Mucosa of descending colon (tissue), 3 donors: ENCODE data around the gene MYH6. TPM values are rescaled to one million over a fixed set of nuclear protein-coding genes. Genes with fewer than 3 reads are reported as not detected.

Experiments used
- ATAC-seq: fragments of 200-7000 bp; cut with Tn5 transposase; one replicate; pipeline ENCODE4 v1.9.1; 2020; ENCODE audit warnings: mild to moderate bottlenecking, moderate library complexity
- DNase-seq, 3 donors: peaks; one replicate each; pipeline ENCODE4 v3.0.0-alpha.2; 2020
- H3K36me3 ChIP-seq: fragments of 200-600 bp; one replicate; pipeline ENCODE4 v1.8.0; 2021; ENCODE audit warnings: low read depth, mild to moderate bottlenecking
- H3K4me1 ChIP-seq: fragments of 200-600 bp; one replicate; pipeline ENCODE4 v1.8.0; 2021; ENCODE audit warnings: low read depth, mild to moderate bottlenecking
- H3K4me3 ChIP-seq: fragments of 200-600 bp; one replicate; pipeline ENCODE4 v1.8.0; 2021; ENCODE audit warnings: mild to moderate bottlenecking
- H3K9me3 ChIP-seq: fragments of 200-600 bp; one replicate; pipeline ENCODE4 v1.8.0; 2021; ENCODE audit warnings: mild to moderate bottlenecking
- intact Hi-C, 2 donors: fragments of 100-400 bp; cut with DNase I in 1 of 2; cut with micrococcal nuclease in 1 of 2; formaldehyde crosslinking; loops; one replicate each; pipeline versions ENCODE4 v1.11.0 to v1.11.1; 2022; cut with DNase I, micrococcal nuclease
- total RNA-seq, 3 donors: library from RNA; stranded (reverse); fragmentation: NEBNext Ultra II Directional in 2 of 3; extraction: Animal tissue kit (Norgen Biotek cat#: 25700) in 2 of 3; gene quantifications; one replicate each; pipeline versions ENCODE4 v1.2.1 to v1.2.4, GENCODE V29; 2021 to 2023
- TF ChIP-seq, protein P1 (sequence below): fragments of 200-600 bp; IDR thresholded peaks from one replicate; pipeline ENCODE4 v1.8.0; 2022; ENCODE audit warnings: antibody characterized with exemption, mild to moderate bottlenecking
- donor health status: DM: no; HTN: no; CAD: no; lungs with moderate emphysema.
- donor health status: DM: no; HTN: no; CAD: no.
- donor health status: DM: no; HTN: yes; CAD: no.

Gene MYH6
- total RNA-seq, 3 donors from 2014 or later = 0.09 to 1.4 TPM; not detected in 1

DNA sequence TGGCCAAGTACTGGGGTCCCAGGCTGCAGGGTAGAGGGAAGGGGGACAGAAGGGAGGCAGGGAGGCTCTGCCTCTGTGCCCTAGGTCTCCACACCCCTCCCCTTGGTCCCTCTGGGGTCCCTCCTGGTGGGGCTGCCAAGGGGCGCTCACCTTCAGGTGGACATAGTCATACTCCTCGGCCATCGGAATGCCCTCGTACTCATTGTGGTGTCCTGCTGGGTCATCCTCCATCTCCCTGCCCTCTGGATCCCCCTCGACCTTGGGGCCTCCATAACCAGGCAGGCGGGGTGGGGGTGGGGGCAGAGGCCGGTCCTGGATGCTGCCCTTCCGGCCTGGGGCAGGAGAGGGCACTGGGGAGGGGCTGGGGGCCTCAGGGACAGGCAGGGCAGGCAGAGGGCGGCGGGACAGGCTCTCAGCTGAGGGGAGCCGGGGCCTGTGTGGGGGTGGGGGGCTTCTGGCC lies 48.9 kb downstream of the MYH6 start:
- no peaks in the 10 kb centered on the region for H3K36me3 ChIP-seq
- no peaks in the 10 kb centered on the region for H3K9me3 ChIP-seq
- H3K4me3 ChIP-seq = no peak overlapping the region
- ATAC-seq (no peak), DNase-seq (no peak)
- TF ChIP-seq, protein P1, sequence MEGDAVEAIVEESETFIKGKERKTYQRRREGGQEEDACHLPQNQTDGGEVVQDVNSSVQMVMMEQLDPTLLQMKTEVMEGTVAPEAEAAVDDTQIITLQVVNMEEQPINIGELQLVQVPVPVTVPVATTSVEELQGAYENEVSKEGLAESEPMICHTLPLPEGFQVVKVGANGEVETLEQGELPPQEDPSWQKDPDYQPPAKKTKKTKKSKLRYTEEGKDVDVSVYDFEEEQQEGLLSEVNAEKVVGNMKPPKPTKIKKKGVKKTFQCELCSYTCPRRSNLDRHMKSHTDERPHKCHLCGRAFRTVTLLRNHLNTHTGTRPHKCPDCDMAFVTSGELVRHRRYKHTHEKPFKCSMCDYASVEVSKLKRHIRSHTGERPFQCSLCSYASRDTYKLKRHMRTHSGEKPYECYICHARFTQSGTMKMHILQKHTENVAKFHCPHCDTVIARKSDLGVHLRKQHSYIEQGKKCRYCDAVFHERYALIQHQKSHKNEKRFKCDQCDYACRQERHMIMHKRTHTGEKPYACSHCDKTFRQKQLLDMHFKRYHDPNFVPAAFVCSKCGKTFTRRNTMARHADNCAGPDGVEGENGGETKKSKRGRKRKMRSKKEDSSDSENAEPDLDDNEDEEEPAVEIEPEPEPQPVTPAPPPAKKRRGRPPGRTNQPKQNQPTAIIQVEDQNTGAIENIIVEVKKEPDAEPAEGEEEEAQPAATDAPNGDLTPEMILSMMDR = no peak
- no peaks in the 10 kb centered on the region for H3K4me1 ChIP-seq
- intact Hi-C loops = no loop called here

- TF ChIP-seq, protein P1 = no peak
- no peaks in the 10 kb centered on the region for H3K9me3 ChIP-seq
- no peak overlapping the region for H3K4me3 ChIP-seq
- H3K36me3 ChIP-seq = no peaks in the 10 kb centered on the region
- no peak for DNase-seq
- H3K4me1 ChIP-seq = no peaks in the 10 kb centered on the region
- intact Hi-C loops = no loop called here
- ATAC-seq = no peak
Observed at GRCh38 chr14:23358553-23359166, 49.4 kb downstream of the MYH6 start.

DNA sequence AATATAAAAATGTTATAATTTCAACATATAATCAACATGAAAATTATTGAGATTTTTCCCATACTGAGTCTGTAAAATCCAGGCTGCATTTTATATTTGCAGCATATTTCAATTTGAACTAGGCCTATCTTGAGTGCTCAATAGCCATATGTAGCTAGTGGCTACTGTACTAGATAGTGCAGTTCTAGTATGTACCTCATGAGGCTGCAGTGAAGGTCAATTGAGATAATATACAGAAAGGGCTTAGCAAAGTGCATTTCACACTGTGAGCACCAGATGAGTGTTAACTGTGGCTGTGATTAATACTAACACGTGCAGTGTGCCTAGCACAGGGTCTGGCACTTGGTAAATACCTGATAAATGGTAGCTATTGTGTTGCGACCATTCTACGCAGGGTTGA lies 50.0 kb downstream of the MYH6 start:
- Histone ChIP-seq H3K9me3 (no peaks in the 10 kb centered on the region), H3K36me3 (no peaks in the 10 kb centered on the region), H3K4me3 (no peak overlapping the region), H3K4me1 (no peaks in the 10 kb centered on the region)
- intact Hi-C loops = no loop called here
- DNase-seq (no peak), ATAC-seq (no peak)
- TF ChIP-seq, protein P1 = no peak

DNA sequence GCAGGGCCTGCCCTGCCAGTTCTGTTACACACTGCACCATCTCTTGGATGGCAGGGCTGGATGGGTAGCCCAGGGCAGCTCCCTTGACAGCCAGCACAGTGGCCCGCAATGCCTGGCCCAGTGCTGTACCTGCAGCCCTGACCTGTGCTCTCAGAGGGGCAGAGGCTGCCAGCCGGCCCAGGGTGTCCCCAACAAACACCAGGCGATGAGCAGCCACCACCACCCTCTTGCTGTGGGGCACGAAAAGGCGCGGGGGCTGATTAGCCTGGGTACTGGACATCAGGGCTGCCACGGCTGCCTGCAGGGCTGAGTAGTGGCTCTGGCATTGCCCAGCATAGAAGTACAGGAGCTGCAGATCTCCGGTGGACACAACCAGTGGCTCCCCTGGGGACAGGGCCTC lies 50.8 kb downstream of the MYH6 start:
- H3K9me3 ChIP-seq = no peaks in the 10 kb centered on the region
- H3K36me3 ChIP-seq = no peaks in the 10 kb centered on the region
- no peak for ATAC-seq
- no peak overlapping the region for H3K4me3 ChIP-seq
- peaks cover 6% of the 10 kb centered on the region for H3K4me1 ChIP-seq
- TF ChIP-seq, protein P1 = no peak
- intact Hi-C loops = no loop called here
- no peak for DNase-seq

DNA sequence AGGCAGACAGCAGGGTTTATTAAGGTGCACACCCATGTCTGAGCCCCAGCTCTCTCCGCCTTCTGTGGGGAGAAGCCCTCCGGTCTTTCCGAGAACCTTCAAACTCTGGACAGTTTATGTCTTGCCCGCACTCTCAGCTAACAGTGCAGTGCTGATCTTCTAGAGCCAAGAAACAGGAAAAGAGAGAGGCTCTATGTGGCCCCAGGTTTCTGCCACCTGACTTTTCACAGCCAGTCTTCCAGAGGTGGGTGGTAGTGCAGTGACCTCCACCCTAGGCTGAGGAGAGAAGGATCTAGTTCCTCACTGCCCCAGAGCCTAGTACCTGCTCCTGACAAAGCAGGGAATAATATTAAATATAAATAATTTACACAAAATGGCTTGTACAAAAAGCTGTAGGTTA lies 51.4 kb downstream of the MYH6 start:
- TF ChIP-seq, protein P1 = no peak
- ATAC-seq = no peak
- intact Hi-C loops = no loop called here
- DNase-seq = no peak
- peaks cover 12% of the 10 kb centered on the region for H3K4me1 ChIP-seq
- no peaks in the 10 kb centered on the region for H3K36me3 ChIP-seq
- no peaks in the 10 kb centered on the region for H3K9me3 ChIP-seq
- no peak overlapping the region for H3K4me3 ChIP-seq
